Stimulated activated CD4-positive, alpha-beta T cell treated with anti-CD3 and anti-CD28 coated beads, Interleukin-4, amount 100 ng/mL, for 24 hours (primary cell): Measurements from ENCODE around the gene LMX1B.
"Not testable (repeated sequence)": the region's sequence is repeated elsewhere in the genome, so short reads cannot be mapped to it uniquely, and the experiment has no call there.

Experiments used
- DNase-seq: peaks from one replicate; pipeline ENCODE4 v3.0.0-alpha.2; 2020

LMX1B gene

GRCh38 chr9:126720661-126721563 lies 107.2 kb downstream of the LMX1B start:
- no peak for DNase-seq

- peak; percentile 43 for DNase-seq
Measured at GRCh38 chr9:126721564-126721981, 107.8 kb downstream of the LMX1B start.

GRCh38 chr9:126722252-126722921 lies 108.7 kb downstream of the LMX1B start:
- DNase-seq = peak; percentile 92

GRCh38 chr9:126722922-126723806 lies 109.4 kb downstream of the LMX1B start:
- DNase-seq = peak; percentile 73

GRCh38 chr9:126723807-126724172 lies 110.1 kb downstream of the LMX1B start:
- no peak for DNase-seq

GRCh38 chr9:126724226-126724625 lies 110.5 kb downstream of the LMX1B start:
- DNase-seq = no peak

- DNase-seq = not testable (repeated sequence)
Measured at GRCh38 chr9:126725485-126725884, 111.8 kb downstream of the LMX1B start.

- not testable (repeated sequence) for DNase-seq
Measured at GRCh38 chr9:126728210-126728609, 114.5 kb downstream of the LMX1B start.

GRCh38 chr9:126730592-126730991 lies 116.9 kb downstream of the LMX1B start:
- DNase-seq = not testable (repeated sequence)

GRCh38 chr9:126733005-126733404 lies 119.3 kb downstream of the LMX1B start:
- no peak for DNase-seq

- DNase-seq = no peak
Measured at GRCh38 chr9:126734877-126735276, 121.1 kb downstream of the LMX1B start.

- DNase-seq = no peak
Measured at GRCh38 chr9:126735482-126735881, 121.8 kb downstream of the LMX1B start.

- DNase-seq = no peak
Measured at GRCh38 chr9:126738553-126738952, 124.8 kb downstream of the LMX1B start.

- DNase-seq = no peak
Measured at GRCh38 chr9:126743041-126743440, 129.3 kb downstream of the LMX1B start.

- DNase-seq = no peak
Measured at GRCh38 chr9:126745574-126746411, 132.1 kb downstream of the LMX1B start.
